Neural cell (in vitro differentiated cells): ENCODE results near the gene ADGRB2. TPM values are rescaled to one million over a fixed set of nuclear protein-coding genes. Genes with fewer than 3 reads are reported as not detected.

Source experiments
- H2AFZ ChIP-seq: fragments of 200-600, 300-800 bp; sonication (generic), shearing (Covaris generic); 2 replicates; pipeline ENCODE4 v1.6.0; 2014; ENCODE audit warnings: low read depth, mild to moderate bottlenecking, antibody characterized with exemption, low read length, moderate library complexity
- H3F3A ChIP-seq: fragments of 200-600 bp; shearing (Covaris generic); 2 replicates; pipeline ENCODE4 v1.6.1; 2016; ENCODE audit warnings: mild to moderate bottlenecking, moderate library complexity, mixed read lengths, antibody characterized with exemption, low read length; ENCODE audit not compliant: insufficient read depth, poor library complexity, severe bottlenecking
- H3K27ac ChIP-seq: fragments of 200-600, 300-800 bp; sonication (generic), shearing (Covaris generic); 2 replicates; pipeline ENCODE4 v1.5.1; 2014; ENCODE audit warnings: mild to moderate bottlenecking, low read length, moderate library complexity
- H3K27me3 ChIP-seq: fragments of 300-800, 200-600 bp; sonication (generic), shearing (Covaris generic); 2 replicates; pipeline ENCODE4 v1.6.0; 2014; ENCODE audit warnings: mild to moderate bottlenecking, low read depth, low read length, moderate library complexity; ENCODE audit not compliant: insufficient read depth
- H3K36me3 ChIP-seq: fragments of 300-800, 200-600 bp; sonication (generic), shearing (Covaris generic); 2 replicates; pipeline ENCODE4 v1.5.1; 2014; ENCODE audit warnings: mild to moderate bottlenecking, antibody characterized with exemption, low read length, moderate library complexity; ENCODE audit not compliant: insufficient read depth
- H3K4me2 ChIP-seq: fragments of 300-800, 200-600 bp; sonication (generic), shearing (Covaris generic); 2 replicates; pipeline ENCODE4 v1.6.0; 2014; ENCODE audit warnings: mild to moderate bottlenecking, low read length
- H3K4me3 ChIP-seq: fragments of 300-800, 200-600 bp; sonication (generic), shearing (Covaris generic); 2 replicates; pipeline ENCODE4 v1.5.1; 2014; ENCODE audit warnings: mild to moderate bottlenecking, low read length, moderate library complexity
- H3K79me2 ChIP-seq: fragments of 200-600 bp; shearing (Covaris generic); replicated peaks from 2 replicates; pipeline ENCODE4 v1.6.0; 2014; ENCODE audit warnings: mild to moderate bottlenecking, low read length, moderate library complexity; ENCODE audit not compliant: insufficient read depth
- H3K9ac ChIP-seq: fragments of 300-800, 200-600 bp; sonication (generic), shearing (Covaris generic); 2 replicates; pipeline ENCODE4 v1.6.1; 2016; ENCODE audit warnings: mild to moderate bottlenecking, low read length, mixed read lengths
- H3K9me2 ChIP-seq: fragments of 200-600 bp; shearing (Covaris generic); 2 replicates; pipeline ENCODE4 v1.6.1; 2016; ENCODE audit warnings: mild to moderate bottlenecking, low read length, mixed read lengths; ENCODE audit not compliant: insufficient read depth
- H3K9me3 ChIP-seq: fragments of 200-600, 300-800 bp; sonication (generic), shearing (Covaris generic); 2 replicates; pipeline ENCODE4 v1.6.1; 2016; ENCODE audit warnings: mild to moderate bottlenecking, mixed run types, low read length, moderate library complexity, mixed read lengths
- H4K20me1 ChIP-seq: fragments of 200-600 bp; shearing (Covaris generic); 2 replicates; pipeline ENCODE4 v1.6.1; 2016; ENCODE audit warnings: mild to moderate bottlenecking, mixed run types; ENCODE audit not compliant: insufficient read depth
- CTCF ChIP-seq: fragments of 450-650 bp; IDR thresholded peaks from 2 replicates; pipeline ENCODE4 v1.5.1; 2014; ENCODE audit warnings: antibody characterized with exemption, mild to moderate bottlenecking, moderate library complexity; ENCODE audit not compliant: poor library complexity, severe bottlenecking
- EP300 ChIP-seq: fragments of 450-650 bp; conservative IDR thresholded peaks from 2 replicates; pipeline ENCODE4 v1.6.1; 2014; ENCODE audit warnings: antibody characterized with exemption, mild to moderate bottlenecking, moderate library complexity; ENCODE audit not compliant: poor library complexity, severe bottlenecking
- EZH2 ChIP-seq: fragments of 200-600, 300-800 bp; shearing (Covaris generic), sonication (generic); IDR thresholded peaks from 2 replicates; pipeline ENCODE4 v1.6.1; 2014; ENCODE audit warnings: antibody characterized with exemption, low read length, borderline replicate concordance, mild to moderate bottlenecking; ENCODE audit not compliant: insufficient read depth, poor library complexity, severe bottlenecking
- MXI1 ChIP-seq: fragments of 450-650 bp; conservative IDR thresholded peaks from 2 replicates; pipeline ENCODE4 v1.6.1; 2014; ENCODE audit warnings: antibody characterized with exemption, mild to moderate bottlenecking; ENCODE audit not compliant: poor library complexity, severe bottlenecking
- POLR2AphosphoS5 ChIP-seq: IDR thresholded peaks from 2 replicates; pipeline ENCODE4 v1.6.1; 2012
- RAD21 ChIP-seq: fragments of 450-650 bp; conservative IDR thresholded peaks from 2 replicates; pipeline ENCODE4 v1.6.1; 2014; ENCODE audit warnings: antibody characterized with exemption, mild to moderate bottlenecking, moderate library complexity
- REST ChIP-seq: IDR thresholded peaks from 2 replicates; pipeline ENCODE4 v1.6.1; 2012; ENCODE audit warnings: borderline replicate concordance
- SMC3 ChIP-seq: fragments of 450-650 bp; conservative IDR thresholded peaks from 2 replicates; pipeline ENCODE4 v1.6.1; 2014; ENCODE audit warnings: antibody characterized with exemption, mild to moderate bottlenecking, moderate library complexity; ENCODE audit not compliant: poor library complexity
- TAF1 ChIP-seq: IDR thresholded peaks from 2 replicates; pipeline ENCODE4 v1.6.1; 2012; ENCODE audit warnings: low read depth
- polyA plus RNA-seq: library from polyadenylated mRNA; depleted of rRNA; stranded (reverse); fragments of >200 nt; gene quantifications from 2 replicates; pipeline ENCODE4 v1.2.3, GENCODE V29; 2014

ADGRB2 gene
- polyA plus RNA-seq, 1 donor from 2014 or later, result 45.0 TPM

DNA sequence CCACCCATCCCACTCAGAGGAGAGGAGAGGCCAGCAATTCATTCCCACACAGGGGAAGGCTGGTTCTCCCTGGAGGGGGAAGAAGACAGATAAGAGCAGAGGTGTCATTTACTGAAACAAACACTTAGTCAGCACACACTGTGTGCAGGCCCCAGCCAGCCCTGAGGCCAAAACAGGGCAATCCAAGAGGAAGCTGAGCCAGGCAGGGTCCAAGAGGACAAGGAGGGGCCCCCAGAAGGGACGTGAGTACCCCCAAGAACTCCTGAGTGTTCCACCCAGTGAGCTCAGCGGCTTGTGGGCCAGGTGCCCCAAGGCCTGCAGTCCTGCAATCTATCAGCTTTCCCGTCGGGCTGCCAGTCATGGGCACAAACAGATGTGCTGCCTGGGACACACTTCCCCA lies 15.8 kb downstream of the ADGRB2 start:
- H3K27me3 ChIP-seq, result no peaks in the 10 kb centered on the region
- no peak overlapping the region for H3K4me2 ChIP-seq
- no peaks in the 10 kb centered on the region for H3K9me3 ChIP-seq
- H3K9ac ChIP-seq, result no peak overlapping the region
- H3K27ac ChIP-seq, result no peak overlapping the region
- H3K9me2 ChIP-seq, result no peaks in the 10 kb centered on the region
- H3K36me3 ChIP-seq, result no peaks in the 10 kb centered on the region
- H3F3A ChIP-seq, result no peaks in the 10 kb centered on the region
- H2AFZ ChIP-seq, result no peak overlapping the region
- H3K79me2 ChIP-seq, result no peaks in the 10 kb centered on the region
- no peak overlapping the region for H3K4me3 ChIP-seq
- TF ChIP-seq MXI1 (no peak), EZH2 (no peak), TAF1 (no peak), POLR2AphosphoS5 (no peak), SMC3 (no peak), REST (no peak), RAD21 (no peak), EP300 (no peak), CTCF (no peak)
- H4K20me1 ChIP-seq, result no peaks in the 10 kb centered on the region

GRCh38 chr1:31747304-31747703 lies 16.8 kb downstream of the ADGRB2 start:
- Histone ChIP-seq H3K27ac (no peak overlapping the region), H3K27me3 (no peaks in the 10 kb centered on the region), H3F3A (no peaks in the 10 kb centered on the region), H3K4me3 (no peak overlapping the region), H3K9ac (no peak overlapping the region), H3K4me2 (no peak overlapping the region), H3K9me3 (no peaks in the 10 kb centered on the region), H2AFZ (no peak overlapping the region), H3K36me3 (no peaks in the 10 kb centered on the region), H3K79me2 (no peaks in the 10 kb centered on the region), H3K9me2 (no peaks in the 10 kb centered on the region), H4K20me1 (no peaks in the 10 kb centered on the region)
- no peak for TF ChIP-seq RAD21
- no peak for TF ChIP-seq TAF1
- no peak for TF ChIP-seq MXI1
- TF ChIP-seq EZH2, result no peak
- no peak for TF ChIP-seq POLR2AphosphoS5
- no peak for TF ChIP-seq CTCF
- TF ChIP-seq EP300, result no peak
- no peak for TF ChIP-seq REST
- TF ChIP-seq SMC3, result no peak
